Measurements from ENCODE around the gene CFAP298. TPM values are rescaled to one million over a fixed set of nuclear protein-coding genes. Genes with fewer than 3 reads are reported as not detected.
A peak's percentile ranks its signal among the peaks of the same experiment; 100 is the strongest.
"Not testable (repeated sequence)": the region's sequence is repeated elsewhere in the genome, so short reads cannot be mapped to it uniquely, and the experiment has no call there.

Gene CFAP298, protein sequence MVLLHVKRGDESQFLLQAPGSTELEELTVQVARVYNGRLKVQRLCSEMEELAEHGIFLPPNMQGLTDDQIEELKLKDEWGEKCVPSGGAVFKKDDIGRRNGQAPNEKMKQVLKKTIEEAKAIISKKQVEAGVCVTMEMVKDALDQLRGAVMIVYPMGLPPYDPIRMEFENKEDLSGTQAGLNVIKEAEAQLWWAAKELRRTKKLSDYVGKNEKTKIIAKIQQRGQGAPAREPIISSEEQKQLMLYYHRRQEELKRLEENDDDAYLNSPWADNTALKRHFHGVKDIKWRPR
- 52.9 and 54.6 TPM in 2 replicates for total RNA-seq

GRCh38 chr21:32612075-32612998 is at the start of gene CFAP298:
CFAP298 (minus strand) TSS chr21:32612377; CDS start chr21:32612243, 134 bp downstream.
- DNase-seq (ENCODE audit: low spot score) = peak; percentile 84
- Mint-ChIP-seq H3K36me3 (ENCODE audit: low read depth) (peaks cover 8% of the 10 kb centered on the region), H3K9me3 (no peaks in the 10 kb centered on the region), H3K27me3 (ENCODE audit: insufficient read depth) (peaks cover 4% of the 10 kb centered on the region), H3K27ac (peak within 1 kb of the TSS; percentile 93), H3K4me1 (ENCODE audit: low read depth) (peaks cover 8% of the 10 kb centered on the region), H3K4me3 (peak within 1 kb of the TSS; percentile 96)
- intact Hi-C loops (cut with micrococcal nuclease) = loop anchor here (1.0 to 5.0 kb wide), 11 partner anchors 45 to 954 kb away; partner anchors contain the start of genes EVA1C, GART, MIS18A and SCAF4

DNA sequence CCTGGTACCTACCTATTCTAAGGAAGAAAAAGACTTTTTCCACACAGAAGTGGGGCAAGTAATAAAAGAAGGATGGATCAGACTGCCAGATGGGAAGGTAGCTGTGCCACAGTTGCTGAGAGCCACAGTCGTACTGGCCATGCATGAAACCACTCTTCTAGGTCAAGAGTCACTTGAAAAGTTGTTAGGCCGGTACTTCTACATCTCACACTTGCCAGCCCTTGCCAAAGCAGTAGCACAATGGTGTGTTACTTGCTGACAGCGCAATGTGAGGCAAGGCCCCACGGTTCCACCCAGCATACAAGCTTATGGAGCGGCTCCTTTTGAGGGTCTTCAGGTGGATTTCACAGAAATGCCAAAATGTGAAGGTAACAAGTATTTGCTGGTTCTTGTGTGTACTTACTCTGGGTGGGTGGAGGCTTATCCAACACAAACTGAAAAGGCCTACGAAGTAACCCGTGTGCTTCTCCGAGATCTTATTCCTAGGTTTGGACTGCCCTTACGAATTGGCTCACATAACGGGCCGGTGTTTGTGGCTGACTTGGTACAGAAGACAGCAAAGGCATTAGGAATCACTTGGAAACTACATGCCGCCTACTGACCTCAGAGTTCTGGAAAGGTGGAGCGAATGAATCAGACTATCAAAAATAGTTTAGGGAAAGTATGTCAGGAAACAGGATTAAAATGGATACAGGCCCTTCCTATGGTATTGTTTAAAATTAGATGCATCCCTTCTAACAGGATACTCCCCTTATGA is 49.0 kb upstream of the CFAP298 start:
- H3K27ac Mint-ChIP-seq; DNase-seq (ENCODE audit: low spot score); intact Hi-C loops (cut with micrococcal nuclease); H3K4me1 Mint-ChIP-seq (ENCODE audit: low read depth); H3K27me3 Mint-ChIP-seq (ENCODE audit: insufficient read depth); H3K4me3 Mint-ChIP-seq: not testable (repeated sequence)
- peaks cover 19% of the 10 kb centered on the region for H3K9me3 Mint-ChIP-seq
- peaks cover 58% of the 10 kb centered on the region for H3K36me3 Mint-ChIP-seq (ENCODE audit: low read depth)

DNA sequence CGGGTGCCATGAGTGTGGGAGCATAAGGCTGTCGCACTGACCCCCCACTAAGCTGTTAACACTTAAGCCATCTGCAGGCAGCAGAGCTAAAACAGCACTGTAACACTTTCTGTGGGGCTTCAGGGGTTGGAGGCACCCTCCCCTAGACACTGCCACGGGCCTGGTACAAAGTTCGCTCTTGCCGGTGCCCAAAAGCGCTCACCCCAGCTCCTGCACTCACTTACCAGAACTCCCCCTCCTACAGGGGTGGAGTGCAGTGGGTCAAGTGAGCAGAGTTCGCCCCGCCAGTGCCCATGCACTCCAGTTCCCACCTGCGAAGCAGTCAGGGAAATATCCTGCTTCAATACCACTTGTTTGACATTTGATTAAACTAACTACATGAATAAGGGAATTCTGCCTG is 46.3 kb upstream of the CFAP298 start:
- intact Hi-C loops (cut with micrococcal nuclease) = no loop called here
- Mint-ChIP-seq H3K4me3 (no peak overlapping the region), H3K27ac (no peak overlapping the region), H3K36me3 (ENCODE audit: low read depth) (peaks cover 38% of the 10 kb centered on the region), H3K4me1 (ENCODE audit: low read depth) (no peaks in the 10 kb centered on the region), H3K27me3 (ENCODE audit: insufficient read depth) (no peaks in the 10 kb centered on the region), H3K9me3 (no peaks in the 10 kb centered on the region)
- DNase-seq (ENCODE audit: low spot score) = no peak

DNA sequence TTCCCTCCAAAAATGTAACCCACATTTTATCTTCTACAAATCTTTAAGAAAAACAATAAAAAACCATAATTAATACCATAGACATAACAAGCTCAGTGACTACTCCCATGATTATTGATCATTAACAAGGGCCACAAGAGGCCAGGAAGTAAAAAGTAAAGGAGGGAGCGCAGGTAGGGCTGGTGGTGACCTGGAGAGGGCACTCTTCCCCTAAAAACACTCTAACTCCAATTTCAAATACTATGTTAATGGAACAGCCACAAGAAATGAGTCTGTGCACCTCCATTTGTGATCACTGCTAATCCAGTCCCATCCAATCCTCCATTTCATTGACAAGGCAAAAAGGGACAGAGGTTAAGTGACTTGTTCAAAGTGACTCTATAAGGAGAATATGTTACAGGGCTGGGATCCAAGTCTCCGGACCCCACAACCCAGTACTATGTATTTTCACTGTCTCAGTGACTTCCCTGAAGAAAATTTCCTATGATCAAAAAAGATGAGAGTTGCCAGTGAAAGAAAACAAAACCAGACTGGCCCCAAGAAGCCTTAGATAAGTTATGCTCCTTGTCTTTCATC is 41.2 kb upstream of the CFAP298 start:
- Mint-ChIP-seq H3K27me3 (ENCODE audit: insufficient read depth) (no peaks in the 10 kb centered on the region), H3K4me1 (ENCODE audit: low read depth) (peaks cover 9% of the 10 kb centered on the region), H3K27ac (peak overlapping the region; percentile 5), H3K4me3 (no peak overlapping the region), H3K36me3 (ENCODE audit: low read depth) (peaks cover 21% of the 10 kb centered on the region), H3K9me3 (no peaks in the 10 kb centered on the region)
- no peak for DNase-seq (ENCODE audit: low spot score)
- intact Hi-C loops (cut with micrococcal nuclease) = loop anchor here (1.0 to 5.0 kb wide), 4 partner anchors 73 to 474 kb away; no protein-coding TSS in a partner anchor

DNA sequence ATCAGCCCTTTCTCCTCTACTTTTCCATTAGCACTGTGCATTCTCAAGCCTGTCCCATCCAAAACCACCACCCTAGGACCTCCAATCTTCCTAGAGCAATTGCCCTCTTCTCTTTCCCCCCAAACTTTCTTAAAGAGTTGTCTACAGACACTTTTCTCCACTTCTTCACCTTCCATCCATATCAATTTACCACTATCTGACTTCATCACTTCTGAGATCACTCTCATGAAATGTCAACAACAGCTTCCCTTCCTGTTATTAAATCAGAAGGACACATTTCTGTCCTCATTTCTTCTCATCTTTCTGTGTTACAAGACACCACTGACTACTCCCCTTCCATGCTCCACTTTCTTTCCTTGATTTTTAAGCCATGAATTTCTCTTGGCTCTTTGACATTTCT is 36.0 kb upstream of the CFAP298 start:
- DNase-seq (ENCODE audit: low spot score) = no peak
- Mint-ChIP-seq H3K27ac (no peak overlapping the region), H3K4me3 (no peak overlapping the region), H3K4me1 (ENCODE audit: low read depth) (peaks cover 9% of the 10 kb centered on the region), H3K36me3 (ENCODE audit: low read depth) (peaks cover 7% of the 10 kb centered on the region), H3K27me3 (ENCODE audit: insufficient read depth) (no peaks in the 10 kb centered on the region), H3K9me3 (no peaks in the 10 kb centered on the region)
- intact Hi-C loops (cut with micrococcal nuclease) = no loop called here

- Mint-ChIP-seq H3K4me3 (no peak overlapping the region), H3K9me3 (no peaks in the 10 kb centered on the region), H3K27ac (no peak overlapping the region), H3K36me3 (ENCODE audit: low read depth) (peaks cover 11% of the 10 kb centered on the region), H3K27me3 (ENCODE audit: insufficient read depth) (no peaks in the 10 kb centered on the region), H3K4me1 (ENCODE audit: low read depth) (peaks cover 1% of the 10 kb centered on the region)
- intact Hi-C loops (cut with micrococcal nuclease) = no loop called here
- no peak for DNase-seq (ENCODE audit: low spot score)
These were observed 33.3 kb upstream of the CFAP298 start for GRCh38 chr21:32645261-32646182.

- Mint-ChIP-seq H3K27me3 (ENCODE audit: insufficient read depth) (no peaks in the 10 kb centered on the region), H3K27ac (no peak overlapping the region), H3K9me3 (no peaks in the 10 kb centered on the region), H3K36me3 (ENCODE audit: low read depth) (peaks cover 16% of the 10 kb centered on the region), H3K4me3 (no peak overlapping the region), H3K4me1 (ENCODE audit: low read depth) (no peaks in the 10 kb centered on the region)
- no peak for DNase-seq (ENCODE audit: low spot score)
- intact Hi-C loops (cut with micrococcal nuclease) = no loop called here
These were observed 29.8 kb upstream of the CFAP298 start for GRCh38 chr21:32641710-32642698.

DNA sequence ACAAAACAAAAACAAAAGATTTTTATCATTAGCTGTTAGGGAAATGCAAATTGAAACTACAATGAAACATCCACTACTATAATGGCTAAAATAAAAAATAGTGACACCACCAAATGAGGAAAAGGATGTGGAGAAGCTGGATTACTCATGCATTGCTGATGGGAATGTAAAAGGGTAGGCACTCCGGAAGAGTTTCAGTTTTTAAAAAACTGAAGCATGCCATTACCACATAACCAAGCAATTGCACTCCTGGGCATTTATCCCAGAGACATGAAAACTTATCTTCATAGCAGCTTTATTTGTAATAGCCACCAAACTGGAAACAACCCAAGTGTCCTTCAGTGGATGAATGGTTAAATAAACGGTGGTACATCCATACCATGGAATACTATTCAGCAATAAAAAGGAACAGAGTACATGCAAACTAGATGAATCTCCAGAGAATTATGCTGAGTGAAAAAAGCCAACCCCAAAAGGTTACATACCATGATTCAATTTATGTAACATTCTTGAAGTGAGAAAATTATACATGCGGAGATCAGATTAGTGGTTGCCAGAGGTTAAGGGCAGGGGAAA is 14.5 kb upstream of the CFAP298 start:
- Mint-ChIP-seq H3K4me1 (ENCODE audit: low read depth) (no peaks in the 10 kb centered on the region), H3K4me3 (no peak overlapping the region), H3K9me3 (no peaks in the 10 kb centered on the region), H3K27ac (no peak overlapping the region), H3K36me3 (ENCODE audit: low read depth) (peaks cover 11% of the 10 kb centered on the region), H3K27me3 (ENCODE audit: insufficient read depth) (peaks cover 4% of the 10 kb centered on the region)
- DNase-seq (ENCODE audit: low spot score) = no peak
- intact Hi-C loops (cut with micrococcal nuclease) = no loop called here

DNA sequence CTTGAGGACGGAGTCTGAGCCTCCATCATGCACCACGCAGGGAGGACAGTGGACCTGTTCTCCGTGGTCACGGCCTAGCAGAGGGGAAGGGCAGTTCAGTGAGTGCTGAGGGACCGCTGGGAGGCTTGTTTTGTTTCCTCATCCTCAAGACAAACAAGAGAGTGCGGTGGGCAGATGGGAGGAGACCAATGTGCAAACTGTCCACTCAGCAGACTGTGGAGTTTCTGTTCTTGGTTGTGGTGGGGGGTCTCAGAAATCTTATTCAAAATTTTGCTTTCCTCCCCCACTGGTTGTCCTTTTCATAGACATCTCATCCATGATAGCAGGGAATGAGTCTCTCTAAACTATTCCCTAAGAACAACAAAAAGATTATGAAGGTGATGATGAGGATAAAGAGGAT is 6.0 kb upstream of the CFAP298 start:
- H3K27ac Mint-ChIP-seq; H3K36me3 Mint-ChIP-seq (ENCODE audit: low read depth); DNase-seq (ENCODE audit: low spot score); H3K4me1 Mint-ChIP-seq (ENCODE audit: low read depth); H3K4me3 Mint-ChIP-seq; intact Hi-C loops (cut with micrococcal nuclease); H3K9me3 Mint-ChIP-seq: not testable (repeated sequence)
- peaks cover 13% of the 10 kb centered on the region for H3K27me3 Mint-ChIP-seq (ENCODE audit: insufficient read depth)

DNA sequence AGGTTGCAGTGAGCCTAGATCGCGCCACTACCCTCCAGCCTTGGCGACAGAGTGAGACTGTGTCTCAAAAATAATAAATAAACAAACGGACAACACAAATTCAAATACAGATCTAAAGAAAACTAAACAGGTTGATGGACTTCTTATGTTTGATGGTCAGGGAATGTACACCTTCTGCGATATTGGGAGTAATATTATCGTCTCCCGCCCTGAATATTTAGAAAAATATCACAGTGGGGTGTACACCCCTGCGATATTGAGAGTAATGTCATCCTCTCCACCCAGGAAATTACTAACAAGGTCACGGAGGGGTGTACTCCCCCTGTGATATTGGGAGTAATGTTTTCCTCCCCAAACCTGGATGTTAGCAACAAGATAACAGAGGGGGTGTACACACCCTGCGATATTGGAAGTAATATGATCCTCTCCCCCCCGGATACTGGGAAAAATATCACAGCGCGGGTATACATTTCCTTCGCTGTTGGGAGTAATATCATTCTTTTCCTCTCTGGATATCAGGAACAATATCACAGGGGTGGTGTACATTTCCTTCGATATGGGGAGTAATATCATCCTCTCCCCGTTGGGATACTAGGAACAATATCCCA is 1.4 kb upstream of the CFAP298 start:
- no peak for DNase-seq (ENCODE audit: low spot score)
- Mint-ChIP-seq H3K27me3 (ENCODE audit: insufficient read depth) (peaks cover 7% of the 10 kb centered on the region), H3K9me3 (no peaks in the 10 kb centered on the region), H3K36me3 (ENCODE audit: low read depth) (peaks cover 8% of the 10 kb centered on the region), H3K4me1 (ENCODE audit: low read depth) (peaks cover 8% of the 10 kb centered on the region), H3K4me3 (peak overlapping the region; percentile 96), H3K27ac (no peak overlapping the region)
- intact Hi-C loops (cut with micrococcal nuclease) = loop anchor here (2.0 to 5.0 kb wide), 7 partner anchors 46 to 955 kb away; partner anchors contain the start of genes GART, MIS18A, SCAF4 and SOD1
